NCI-H526 treated with DMSO at 0.1 percent for 48 hours (cell line): ENCODE measurements around the gene EBF3.

Experiments used
- DNase-seq: peaks from one replicate; lab custom pipeline; 2025; lab: John Stamatoyannopoulos, UW

Gene EBF3

DNA sequence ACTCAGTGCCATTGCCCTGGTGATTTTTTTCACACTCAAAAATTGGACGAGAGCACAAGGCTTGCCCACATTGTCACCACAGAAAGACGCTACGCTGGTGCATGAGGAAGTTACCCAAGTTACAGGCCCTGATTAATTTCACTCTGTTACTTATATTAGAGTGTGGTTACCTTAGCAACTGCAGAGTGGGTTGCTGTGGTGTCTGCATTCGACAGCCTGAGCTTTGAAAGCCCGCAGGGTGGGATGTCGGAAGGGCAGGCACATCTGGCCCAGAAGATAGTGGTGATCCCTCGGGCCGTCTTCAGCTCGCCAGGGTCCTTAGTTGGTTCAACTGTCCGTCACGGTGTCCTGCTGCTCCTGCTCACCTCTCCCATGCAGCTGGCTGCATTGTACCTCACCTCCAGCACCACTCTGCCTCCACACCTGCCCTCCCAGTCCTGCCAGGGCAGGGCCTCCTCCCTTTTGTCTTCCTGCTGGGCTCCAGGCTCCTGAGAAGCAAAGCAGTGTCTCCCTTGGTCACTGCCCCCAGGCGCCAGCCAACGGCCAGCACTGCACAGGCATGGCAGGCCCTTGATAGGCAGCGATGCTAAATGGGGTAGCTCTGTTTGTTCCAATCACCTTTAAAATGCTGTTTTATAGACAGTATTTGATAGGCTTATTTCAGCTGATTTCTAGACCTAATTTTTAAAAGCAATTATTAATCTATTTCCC lies 167.2 kb downstream of the EBF3 start:
- DNase-seq = no peak

DNA sequence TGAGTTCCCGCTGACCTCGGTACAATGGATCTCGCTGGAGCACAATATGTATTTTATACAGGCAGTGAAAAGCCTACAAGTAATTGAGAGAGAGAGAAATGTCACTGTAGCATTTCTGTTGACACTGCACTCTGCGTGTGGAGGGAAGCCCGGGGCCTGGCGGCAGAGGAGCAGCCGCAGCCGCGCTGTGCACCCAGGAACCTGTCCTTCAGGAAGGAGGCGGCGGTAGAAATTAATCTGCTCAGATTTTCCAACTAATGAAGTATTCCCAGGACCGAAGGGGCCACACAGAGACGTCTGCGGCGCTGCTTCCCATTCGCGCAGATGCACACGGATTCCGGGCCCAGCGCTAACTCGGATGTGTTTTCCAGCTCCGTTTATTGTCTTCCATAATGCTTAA lies 170.1 kb downstream of the EBF3 start:
- no peak for DNase-seq

DNA sequence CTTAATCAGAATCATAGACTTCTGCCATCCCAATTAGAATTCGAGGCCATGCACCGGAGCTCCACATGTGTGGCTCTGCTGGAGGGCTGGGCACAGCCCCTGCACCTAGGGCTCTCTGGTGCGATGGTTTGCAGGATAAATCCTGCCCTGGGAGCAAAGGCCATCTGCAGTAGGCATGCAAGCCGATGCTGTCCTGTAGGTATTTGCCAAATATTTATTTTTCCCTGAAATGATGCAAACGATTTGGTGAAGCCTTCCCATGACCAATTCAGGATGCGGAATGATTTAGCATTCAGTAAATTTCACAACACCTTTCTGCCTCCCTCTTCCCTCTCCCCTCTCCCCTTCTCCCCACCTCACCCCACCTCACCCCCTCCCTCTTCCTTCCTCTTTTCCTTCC lies 170.6 kb downstream of the EBF3 start:
- no peak for DNase-seq

DNA sequence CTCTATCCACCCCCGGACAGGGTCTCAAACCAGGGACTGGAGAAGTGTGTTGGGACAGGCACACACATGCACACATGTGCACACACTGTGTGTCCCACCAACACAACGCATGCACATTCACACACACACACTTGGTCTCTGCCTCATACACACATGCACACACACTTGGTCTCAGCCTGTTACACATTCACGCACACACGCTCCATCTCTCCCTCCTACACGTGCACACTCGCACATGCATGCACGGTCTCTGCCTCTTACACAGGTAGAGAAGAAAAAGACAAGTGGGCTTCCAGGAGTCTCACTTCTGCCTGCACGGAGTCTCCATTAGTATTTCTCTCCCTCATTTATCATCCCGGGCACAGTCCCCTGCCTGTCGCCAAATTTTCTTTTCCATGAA lies 171.2 kb downstream of the EBF3 start:
- no peak for DNase-seq

DNA sequence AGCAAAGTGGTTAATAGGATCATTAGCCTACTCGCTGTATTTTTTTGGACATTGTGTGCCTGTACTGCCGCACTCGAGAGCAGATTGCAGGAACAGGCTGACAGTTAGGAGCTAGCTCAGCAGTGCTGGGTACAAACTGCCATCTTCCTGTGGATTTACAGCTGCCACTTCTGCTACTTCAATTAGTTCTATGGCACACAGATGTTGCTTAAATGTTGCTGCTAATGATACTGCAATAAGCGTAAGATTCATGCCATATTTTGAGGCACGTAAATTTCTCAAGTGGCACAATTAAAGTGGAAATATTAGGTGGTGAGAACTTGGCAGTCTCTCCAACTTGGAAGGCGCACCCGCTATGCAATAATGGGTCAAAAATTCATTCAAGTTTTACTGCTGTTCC lies 171.9 kb downstream of the EBF3 start:
- DNase-seq = no peak

DNA sequence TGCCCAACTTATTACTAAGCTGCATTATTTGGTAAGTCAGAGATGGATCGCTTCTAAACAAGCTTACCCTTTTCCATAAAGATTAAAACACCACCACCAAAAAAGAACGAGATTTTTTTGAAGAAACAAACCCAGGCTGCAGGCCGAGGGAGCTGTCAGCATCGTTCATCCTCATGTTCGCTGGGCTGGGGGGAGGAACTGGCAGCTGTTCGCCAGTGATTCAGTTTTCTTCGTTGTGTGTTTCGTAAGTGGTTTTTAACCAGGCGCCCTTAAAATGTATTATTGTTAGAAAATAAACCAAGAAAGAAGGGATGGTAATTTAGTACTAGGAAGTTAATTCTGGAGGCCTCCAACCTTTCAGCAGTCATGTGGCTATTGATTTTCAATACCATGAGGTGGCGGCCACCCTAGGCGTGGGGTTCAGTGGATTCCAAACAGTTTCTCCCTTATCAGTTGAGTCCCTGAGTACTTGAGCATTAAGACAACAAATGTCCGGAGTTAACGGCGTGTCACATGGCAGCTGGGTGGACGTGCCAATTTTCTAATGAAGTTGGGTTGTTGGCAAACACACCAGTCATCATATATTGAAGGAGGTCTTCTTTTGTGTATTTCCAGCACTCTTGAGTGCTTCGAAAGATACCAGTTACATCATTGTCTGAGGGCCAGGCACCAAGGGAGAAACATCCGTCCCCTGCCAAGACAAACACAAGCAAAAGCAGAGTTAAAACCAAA lies 173.2 kb downstream of the EBF3 start:
- no peak for DNase-seq

DNA sequence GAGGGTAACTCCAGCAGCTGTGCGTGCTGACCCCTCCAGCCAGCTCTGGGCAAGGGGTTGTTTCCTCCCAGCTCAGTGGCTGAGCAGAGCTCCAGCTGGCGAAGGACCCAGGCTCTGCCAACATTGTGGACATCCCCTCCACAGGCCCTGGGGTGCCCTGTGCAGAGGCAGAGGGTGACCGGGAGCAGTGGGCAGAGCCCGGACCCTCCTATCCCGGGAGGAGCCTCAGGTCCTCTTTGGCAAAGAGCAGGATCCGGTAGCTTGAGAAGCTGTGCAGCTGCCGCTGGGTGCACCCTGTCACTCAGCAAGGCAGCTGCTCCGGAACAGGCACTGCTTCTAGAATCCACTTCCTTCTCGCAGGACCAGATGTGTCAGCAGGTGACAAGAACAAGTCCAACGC lies 175.9 kb downstream of the EBF3 start:
- DNase-seq = no peak

DNA sequence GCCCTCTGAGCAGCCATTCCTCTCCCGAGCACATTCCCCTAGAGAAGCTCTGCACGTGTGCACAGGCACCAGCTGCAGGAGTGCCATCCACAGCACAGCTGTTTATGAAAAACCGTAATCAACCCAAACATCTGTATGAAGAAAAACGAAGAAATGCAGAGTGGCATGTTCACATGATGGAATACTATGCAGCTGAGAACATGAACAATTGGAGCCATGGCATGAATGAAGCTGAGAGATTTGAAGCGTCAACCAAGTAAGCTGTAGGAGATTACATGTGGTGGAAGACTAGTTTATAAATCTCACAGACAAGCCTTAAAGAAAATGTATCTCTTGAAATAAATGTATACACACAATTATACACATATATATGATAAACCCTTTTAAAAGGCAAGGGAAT lies 176.5 kb downstream of the EBF3 start:
- no peak for DNase-seq

DNA sequence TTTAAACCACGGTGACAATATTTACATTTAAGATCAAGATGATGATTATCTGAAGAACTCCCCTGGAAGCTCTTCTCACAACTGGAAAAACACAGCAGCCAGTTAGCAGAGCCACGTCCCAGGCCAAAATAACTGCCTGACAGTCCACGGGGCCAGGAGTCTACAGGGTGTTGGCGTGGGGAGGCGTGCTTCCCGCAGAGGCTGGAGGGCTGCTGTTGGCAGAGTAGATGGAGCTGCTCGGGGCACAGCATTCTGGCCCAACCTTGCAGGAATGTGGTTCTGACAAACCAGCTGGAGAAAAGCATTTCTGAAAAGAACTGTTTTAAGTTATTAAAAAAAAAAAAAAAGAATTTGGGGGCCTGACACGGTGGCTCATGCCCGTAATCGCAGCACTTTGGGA lies 177.9 kb downstream of the EBF3 start:
- DNase-seq = no peak

DNA sequence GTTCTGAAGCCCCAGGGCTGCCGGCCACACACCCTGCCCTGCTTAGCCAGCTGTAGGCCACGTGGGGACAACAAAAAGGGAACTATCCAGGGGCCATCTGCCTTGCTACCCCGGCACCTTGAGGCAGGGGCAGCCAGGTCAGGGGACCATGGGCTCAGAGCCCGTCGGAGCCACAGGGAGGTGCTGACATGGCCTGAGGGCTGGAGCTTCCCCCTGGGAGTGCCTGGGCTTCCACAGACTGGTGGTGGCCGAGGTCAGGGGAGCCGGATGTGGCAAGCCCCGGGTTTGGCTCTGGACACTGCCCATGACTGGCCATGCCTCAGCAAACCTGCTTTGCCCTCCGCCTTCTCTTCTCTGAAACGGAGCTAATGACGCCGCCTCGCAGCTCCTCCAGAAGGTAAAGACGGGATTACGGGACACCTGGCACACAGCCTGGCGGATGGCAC lies 178.5 kb downstream of the EBF3 start:
- DNase-seq = no peak
